Fibroblast of villous mesenchyme (primary cell): ENCODE results near the gene TIMP2. TPM values are rescaled to one million over a fixed set of nuclear protein-coding genes. Genes with fewer than 3 reads are reported as not detected.

Experiments
- DNase-seq: peaks from one replicate; pipeline ENCODE4 v3.0.0-alpha.2; 2010; ENCODE audit warnings: low read depth
- H3K4me3 ChIP-seq: 2 replicates; pipeline ENCODE4 v1.5.1; 2011; ENCODE audit warnings: low read depth, mild to moderate bottlenecking, low read length
- CTCF ChIP-seq: IDR thresholded peaks from 2 replicates; pipeline ENCODE4 v1.5.1; 2012; ENCODE audit warnings: low read depth, mild to moderate bottlenecking, low read length; ENCODE audit not compliant: insufficient read depth
- total RNA-seq: library from RNA; depleted of rRNA; stranded (reverse); fragments of >200 nt; gene quantifications from 2 replicates; pipeline ENCODE4 v1.2.3, GENCODE V29; 2012

Gene TIMP2
- total RNA-seq, 1 donor = 189 TPM

- H3K4me3 ChIP-seq = no peak overlapping the region
- TF ChIP-seq CTCF = no peak
- DNase-seq = no peak
Observed at GRCh38 chr17:78844301-78845005, 80.7 kb downstream of the TIMP2 start.

- no peak overlapping the region for H3K4me3 ChIP-seq
- TF ChIP-seq CTCF = peak; percentile 61
- peak; percentile 35 for DNase-seq
Observed at GRCh38 chr17:78842881-78843565, 82.2 kb downstream of the TIMP2 start.

- peak; percentile 100 for DNase-seq
- no peak for TF ChIP-seq CTCF
- H3K4me3 ChIP-seq = peak within 1 kb of the TSS; percentile 90
Observed at GRCh38 chr17:78840780-78841611, 84.2 kb downstream of the TIMP2 start, which contains the start of gene USP36. Gene USP36, minus strand, starts transcription at chr17:78840814. Its CDS starts 4,451 bp downstream, at chr17:78836363.

- peak overlapping the region; percentile 90 for H3K4me3 ChIP-seq
- no peak for DNase-seq
- no peak for TF ChIP-seq CTCF
Observed at GRCh38 chr17:78840530-78840779, 84.7 kb downstream of the TIMP2 start.

- no peak for TF ChIP-seq CTCF
- H3K4me3 ChIP-seq = peak overlapping the region; percentile 90
Observed at GRCh38 chr17:78839762-78840529, 85.2 kb downstream of the TIMP2 start.

GRCh38 chr17:78839235-78839761, 85.9 kb downstream of the TIMP2 start:
- no peak for TF ChIP-seq CTCF
- no peak for DNase-seq
- H3K4me3 ChIP-seq = peak overlapping the region; percentile 90

More at GRCh38 chr17:78839762-78840529, 85.2 kb downstream of the TIMP2 start:
- DNase-seq = peak; percentile 88
